Raji (cell line): Measurements from ENCODE around the gene CCDC181.

Source experiments
- POLR2A ChIP-seq: IDR thresholded peaks from 2 replicates; pipeline ENCODE4 v1.6.1; 2011; ENCODE audit warnings: low read depth, low read length, control low read depth; ENCODE audit not compliant: insufficient read depth

Gene CCDC181

GRCh38 chr1:169363046-169363730 lies 64.1 kb downstream of the CCDC181 start:
- no peak for TF ChIP-seq POLR2A

- TF ChIP-seq POLR2A = no peak
Measured at GRCh38 chr1:169361281-169361680, 66.0 kb downstream of the CCDC181 start.

- TF ChIP-seq POLR2A = no peak
Measured at GRCh38 chr1:169360415-169360814, 66.9 kb downstream of the CCDC181 start.

- TF ChIP-seq POLR2A = no peak
Measured at GRCh38 chr1:169348383-169349036, 78.8 kb downstream of the CCDC181 start.

GRCh38 chr1:169347688-169348382 lies 79.4 kb downstream of the CCDC181 start:
- no peak for TF ChIP-seq POLR2A

GRCh38 chr1:169346036-169346589 lies 81.2 kb downstream of the CCDC181 start:
- TF ChIP-seq POLR2A = no peak

- TF ChIP-seq POLR2A = no peak
Measured at GRCh38 chr1:169345511-169345910, 81.8 kb downstream of the CCDC181 start.
